HepG2 (cell line): ENCODE results near the gene ONECUT1. TPM values are rescaled to one million over a fixed set of nuclear protein-coding genes. Genes with fewer than 3 reads are reported as not detected.

ENCODE experiments used
- ARHGAP35 ChIP-seq: sonication (generic); formaldehyde crosslinking; IDR thresholded peaks from 2 replicates; pipeline ENCODE4 v1.9.0; 2022; ENCODE audit warnings: mild to moderate bottlenecking, inconsistent platforms, moderate library complexity, missing genetic modification reagents, borderline replicate concordance
- BORCS8-MEF2B ChIP-seq: sonication (generic); formaldehyde crosslinking; IDR thresholded peaks from 2 replicates; pipeline ENCODE4 v1.8.0; 2022; ENCODE audit warnings: mild to moderate bottlenecking, missing genetic modification reagents
- FUBP1 ChIP-seq: sonication (generic); formaldehyde crosslinking; IDR thresholded peaks from 2 replicates; pipeline ENCODE4 v1.5.1; 2020; ENCODE audit warnings: missing genetic modification reagents, mild to moderate bottlenecking, borderline replicate concordance
- MBNL3 ChIP-seq: fragments of 250-450 bp; sonication (Bioruptor Pico); conservative IDR thresholded peaks from 2 replicates; pipeline ENCODE4 v1.8.0; 2022; ENCODE audit warnings: mild to moderate bottlenecking, inconsistent platforms
- NFATC3 ChIP-seq: sonication (generic); formaldehyde crosslinking; IDR thresholded peaks from 2 replicates; pipeline ENCODE4 v1.5.1; 2020; ENCODE audit warnings: mild to moderate bottlenecking, missing genetic modification reagents
- NR3C1 ChIP-seq: sonication (generic); formaldehyde crosslinking; IDR thresholded peaks from 2 replicates; pipeline ENCODE4 v1.4.0; 2020; ENCODE audit warnings: missing genetic modification reagents
- PAX8 ChIP-seq: sonication (generic); formaldehyde crosslinking; IDR thresholded peaks from 2 replicates; pipeline ENCODE4 v1.8.0; 2022; ENCODE audit warnings: mild to moderate bottlenecking, missing genetic modification reagents, borderline replicate concordance
- SIN3B ChIP-seq: fragments of 150-350 bp; IDR thresholded peaks from 2 replicates; pipeline ENCODE4 v1.6.1; 2014; ENCODE audit warnings: low read length
- TP53 ChIP-seq: sonication (generic); formaldehyde crosslinking; conservative IDR thresholded peaks from 2 replicates; pipeline ENCODE4 v1.4.0; 2020; ENCODE audit warnings: missing genetic modification reagents
- ZBTB20 ChIP-seq: sonication (generic); formaldehyde crosslinking; IDR thresholded peaks from 2 replicates; pipeline ENCODE4 v1.8.1; 2023; ENCODE audit warnings: missing genetic modification reagents, low read depth, mild to moderate bottlenecking, borderline replicate concordance
- ZBTB38 ChIP-seq: sonication (generic); formaldehyde crosslinking; IDR thresholded peaks from 2 replicates; pipeline ENCODE4 v1.5.1; 2020; ENCODE audit warnings: mild to moderate bottlenecking, missing genetic modification reagents
- ZBTB7A ChIP-seq: sonication (generic); formaldehyde crosslinking; IDR thresholded peaks from 2 replicates; pipeline ENCODE4 v1.8.0; 2022; ENCODE audit warnings: mild to moderate bottlenecking, missing genetic modification reagents
- ZNF230 ChIP-seq: sonication (generic); formaldehyde crosslinking; IDR thresholded peaks from 2 replicates; pipeline ENCODE4 v1.4.0; 2020; ENCODE audit warnings: mild to moderate bottlenecking, missing genetic modification reagents
- ZNF235 ChIP-seq: sonication (generic); formaldehyde crosslinking; IDR thresholded peaks from 2 replicates; pipeline ENCODE4 v1.8.1; 2023; ENCODE audit warnings: mild to moderate bottlenecking, missing genetic modification reagents, borderline replicate concordance
- ZNF24 ChIP-seq: fragments of 450-650 bp; IDR thresholded peaks from 2 replicates; pipeline ENCODE4 v1.6.1; 2017; ENCODE audit warnings: antibody characterized with exemption, mild to moderate bottlenecking
- ZNF251 ChIP-seq: sonication (generic); formaldehyde crosslinking; IDR thresholded peaks from 2 replicates; pipeline ENCODE4 v1.9.0; 2021; ENCODE audit warnings: mild to moderate bottlenecking, missing genetic modification reagents
- ZNF383 ChIP-seq: sonication (generic); formaldehyde crosslinking; IDR thresholded peaks from 2 replicates; pipeline ENCODE4 v1.4.0; 2020; ENCODE audit warnings: missing genetic modification reagents, mild to moderate bottlenecking, borderline replicate concordance
- ZNF550 ChIP-seq: sonication (generic); formaldehyde crosslinking; IDR thresholded peaks from 2 replicates; pipeline ENCODE4 v1.4.0; 2020; ENCODE audit warnings: mild to moderate bottlenecking, missing genetic modification reagents, borderline replicate concordance
- ZZZ3 ChIP-seq: sonication (generic); formaldehyde crosslinking; IDR thresholded peaks from 2 replicates; pipeline ENCODE4 v1.4.0; 2020; ENCODE audit warnings: missing genetic modification reagents, mild to moderate bottlenecking, borderline replicate concordance
- polyA plus RNA-seq, 8 experiments: library from polyadenylated mRNA; depleted of rRNA in 3 of 8; stranded (reverse) in 7 of 8; unstranded in 1 of 8; fragments of >200 nt; fragmentation: Illumina TruSeq in 4 of 8; extraction: Trizol in 4 of 8; gene quantifications; 2 replicates each; pipeline versions ENCODE4 v1.2.1 to v1.2.3, GENCODE V29; 2011 to 2016; ENCODE audit warnings: low read depth in 4 of 8, missing spikeins in 1 of 8, mixed read lengths in 1 of 8; ENCODE audit not compliant: insufficient read depth in 1 of 8
- total RNA-seq, 5 experiments: library from RNA; depleted of rRNA; stranded (reverse); fragments of >200 nt; fragmentation: Illumina TruSeq; extraction: Trizol; gene quantifications; 2 replicates each; pipeline ENCODE4 v1.2.3, GENCODE V29; 2016; ENCODE audit warnings: low read depth in 1 of 5
- TF ChIP-seq, protein P1 (sequence below): sonication (generic); formaldehyde crosslinking; IDR thresholded peaks from 2 replicates; pipeline ENCODE4 v1.4.0; 2020; ENCODE audit warnings: missing genetic modification reagents; ENCODE audit errors: not compliant biosample characterization
- TF ChIP-seq, protein P2 (sequence below): sonication (generic); formaldehyde crosslinking; IDR thresholded peaks from 2 replicates; pipeline ENCODE4 v1.4.0; 2020; ENCODE audit warnings: low read depth, mild to moderate bottlenecking, missing genetic modification reagents
- TF ChIP-seq, protein P3 (sequence below): sonication (generic); formaldehyde crosslinking; IDR thresholded peaks from 2 replicates; pipeline ENCODE4 v1.4.0; 2020; ENCODE audit warnings: missing genetic modification reagents
- TF ChIP-seq, protein P4 (sequence below): sonication (generic); formaldehyde crosslinking; IDR thresholded peaks from 2 replicates; pipeline ENCODE4 v1.5.0; 2020; ENCODE audit warnings: mild to moderate bottlenecking, missing genetic modification reagents, borderline replicate concordance

The ONECUT1 gene
- total and polyA plus RNA-seq, 2 of the 13 experiments (the other 11 are each of a cell fraction or from before 2014, with no cell fraction given) = 3.5 to 9.1 TPM

- TF ChIP-seq MBNL3 (CRISPR knock-in tag) (no peak), NR3C1 (no peak), ZNF24 (no peak), PAX8 (CRISPR knock-in tag) (peak; percentile 71; the same call in 1 of the 2 replicates), TP53 (CRISPR knock-in tag) (no peak), SIN3B (no peak), ZBTB20 (CRISPR knock-in tag) (no peak), ZZZ3 (peak; percentile 57; the same call in 1 of the 2 replicates), NFATC3 (CRISPR knock-in tag) (no peak), ZNF550 (CRISPR knock-in tag) (no peak), ARHGAP35 (CRISPR knock-in tag) (no peak), ZNF251 (no peak), ZBTB7A (0 out of 2 replicates have a peak, but pooled peaks have one; percentile 15), ZNF230 (CRISPR knock-in tag) (no peak), BORCS8-MEF2B (CRISPR knock-in tag) (peak; percentile 36; the same call in 1 of the 2 replicates), FUBP1 (CRISPR knock-in tag) (no peak), ZBTB38 (CRISPR knock-in tag) (no peak), ZNF235 (CRISPR knock-in tag) (no peak), ZNF383 (CRISPR knock-in tag) (0 out of 2 replicates have a peak, but pooled peaks have one; percentile 50)
- TF ChIP-seq, protein P1, sequence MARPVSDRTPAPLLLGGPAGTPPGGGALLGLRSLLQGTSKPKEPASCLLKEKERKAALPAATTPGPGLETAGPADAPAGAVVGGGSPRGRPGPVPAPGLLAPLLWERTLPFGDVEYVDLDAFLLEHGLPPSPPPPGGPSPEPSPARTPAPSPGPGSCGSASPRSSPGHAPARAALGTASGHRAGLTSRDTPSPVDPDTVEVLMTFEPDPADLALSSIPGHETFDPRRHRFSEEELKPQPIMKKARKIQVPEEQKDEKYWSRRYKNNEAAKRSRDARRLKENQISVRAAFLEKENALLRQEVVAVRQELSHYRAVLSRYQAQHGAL = no peak
- TF ChIP-seq, protein P2, sequence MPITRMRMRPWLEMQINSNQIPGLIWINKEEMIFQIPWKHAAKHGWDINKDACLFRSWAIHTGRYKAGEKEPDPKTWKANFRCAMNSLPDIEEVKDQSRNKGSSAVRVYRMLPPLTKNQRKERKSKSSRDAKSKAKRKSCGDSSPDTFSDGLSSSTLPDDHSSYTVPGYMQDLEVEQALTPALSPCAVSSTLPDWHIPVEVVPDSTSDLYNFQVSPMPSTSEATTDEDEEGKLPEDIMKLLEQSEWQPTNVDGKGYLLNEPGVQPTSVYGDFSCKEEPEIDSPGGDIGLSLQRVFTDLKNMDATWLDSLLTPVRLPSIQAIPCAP = no peak
- TF ChIP-seq, protein P3, sequence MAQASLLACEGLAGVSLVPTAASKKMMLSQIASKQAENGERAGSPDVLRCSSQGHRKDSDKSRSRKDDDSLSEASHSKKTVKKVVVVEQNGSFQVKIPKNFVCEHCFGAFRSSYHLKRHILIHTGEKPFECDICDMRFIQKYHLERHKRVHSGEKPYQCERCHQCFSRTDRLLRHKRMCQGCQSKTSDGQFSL (CRISPR knock-in tag) = no peak
- TF ChIP-seq, protein P4, sequence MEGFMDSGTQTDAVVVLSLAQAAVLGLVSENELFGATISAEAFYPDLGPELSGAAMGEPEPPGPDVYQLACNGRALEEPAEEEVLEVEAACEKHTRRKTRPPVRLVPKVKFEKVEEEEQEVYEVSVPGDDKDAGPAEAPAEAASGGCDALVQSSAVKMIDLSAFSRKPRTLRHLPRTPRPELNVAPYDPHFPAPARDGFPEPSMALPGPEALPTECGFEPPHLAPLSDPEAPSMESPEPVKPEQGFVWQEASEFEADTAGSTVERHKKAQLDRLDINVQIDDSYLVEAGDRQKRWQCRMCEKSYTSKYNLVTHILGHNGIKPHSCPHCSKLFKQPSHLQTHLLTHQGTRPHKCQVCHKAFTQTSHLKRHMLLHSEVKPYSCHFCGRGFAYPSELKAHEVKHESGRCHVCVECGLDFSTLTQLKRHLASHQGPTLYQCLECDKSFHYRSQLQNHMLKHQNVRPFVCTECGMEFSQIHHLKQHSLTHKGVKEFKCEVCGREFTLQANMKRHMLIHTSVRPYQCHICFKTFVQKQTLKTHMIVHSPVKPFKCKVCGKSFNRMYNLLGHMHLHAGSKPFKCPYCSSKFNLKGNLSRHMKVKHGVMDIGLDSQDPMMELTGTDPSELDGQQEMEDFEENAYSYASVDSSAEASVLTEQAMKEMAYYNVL (CRISPR knock-in tag) = no peak
These were observed 1.0 kb downstream of the ONECUT1 start (continued) for GRCh38 chr15:52789008-52789600.
